ENCODE results near the gene OSCP1.
A peak's percentile ranks its signal among the peaks of the same experiment; 100 is the strongest.

Gene OSCP1

DNA sequence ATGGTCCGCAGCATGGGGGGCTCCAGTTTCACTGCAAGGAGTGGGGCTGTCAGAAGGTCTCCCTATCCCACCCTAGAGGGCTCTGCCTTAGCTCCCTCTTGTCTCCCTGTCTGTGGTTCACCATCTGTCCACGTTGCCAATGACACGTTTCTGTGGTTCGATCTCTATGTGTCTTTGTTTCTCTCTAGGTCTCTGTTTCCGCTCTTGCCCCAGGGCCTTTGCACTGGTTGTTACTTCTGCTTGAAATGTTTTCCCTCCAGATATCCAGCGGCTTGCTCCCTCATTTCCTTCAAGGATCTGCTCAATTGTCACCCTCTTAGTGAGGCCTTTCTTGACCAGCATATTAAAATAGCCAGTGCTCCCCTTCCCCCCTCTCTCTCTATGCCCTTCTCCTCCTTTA is 22.4 kb upstream of the OSCP1 start:
- DNase-seq: no peak

GRCh38 chr1:36471830-36472641 is 21.8 kb upstream of the OSCP1 start:
- DNase-seq: no peak

DNA sequence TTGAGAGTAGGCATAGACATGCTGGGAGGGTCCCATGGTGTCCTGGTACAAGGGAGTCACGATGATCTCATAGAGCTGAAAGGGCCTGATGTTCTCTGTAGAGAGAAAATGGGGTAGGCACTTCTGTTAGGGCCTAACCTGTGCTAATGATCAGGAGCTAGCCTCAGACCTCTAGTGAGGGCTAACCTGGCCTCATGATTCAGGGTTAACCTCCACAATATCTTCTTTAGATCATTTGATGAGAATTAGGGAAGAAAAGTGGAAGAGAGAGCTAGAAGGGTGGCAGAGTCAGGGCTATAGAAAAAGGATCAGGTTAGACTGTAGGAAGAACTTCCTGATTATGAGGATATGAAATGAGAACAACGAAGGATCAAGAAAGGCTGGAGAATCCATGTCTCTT is 18.9 kb upstream of the OSCP1 start:
- no peak for DNase-seq

GRCh38 chr1:36467700-36468455 is 17.6 kb upstream of the OSCP1 start:
- no peak for DNase-seq

- no peak for DNase-seq
These were observed 16.8 kb upstream of the OSCP1 start for GRCh38 chr1:36467027-36467410.

DNA sequence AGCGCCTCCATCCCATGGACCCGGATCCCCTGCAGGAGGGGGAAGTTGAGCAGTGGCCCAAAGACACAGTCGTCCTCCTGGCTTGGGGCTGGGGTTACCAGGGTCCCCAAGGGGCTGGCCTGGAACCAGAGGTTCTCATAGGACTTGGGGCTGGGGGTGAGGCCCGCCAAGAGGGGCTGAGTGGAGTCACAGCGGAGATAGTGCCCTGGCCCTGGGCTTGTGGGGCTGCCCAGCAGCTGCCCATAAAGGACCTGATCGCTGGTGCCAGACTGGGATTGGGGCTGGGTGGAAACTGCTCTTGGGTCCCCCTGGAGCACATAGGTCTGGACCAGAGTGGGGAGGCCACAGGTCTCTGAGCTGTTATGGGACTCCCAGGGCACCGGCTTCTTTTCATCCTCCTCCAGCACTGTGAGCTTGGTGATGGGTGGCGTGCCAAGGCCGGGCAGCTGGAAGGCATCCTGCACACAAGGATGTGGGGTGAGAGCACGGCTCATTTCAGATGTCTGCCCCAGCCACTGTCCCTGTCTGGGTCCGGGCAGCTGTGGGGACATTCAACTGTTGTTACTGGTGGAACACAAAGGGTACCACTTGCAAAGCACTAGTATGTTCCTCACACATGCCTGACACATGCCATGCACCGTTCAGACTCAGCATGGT is 16.2 kb upstream of the OSCP1 start:
- no peak for DNase-seq

GRCh38 chr1:36465731-36466369 is 15.6 kb upstream of the OSCP1 start:
- no peak for DNase-seq

GRCh38 chr1:36464605-36465393 is 14.5 kb upstream of the OSCP1 start:
- DNase-seq: no peak

DNA sequence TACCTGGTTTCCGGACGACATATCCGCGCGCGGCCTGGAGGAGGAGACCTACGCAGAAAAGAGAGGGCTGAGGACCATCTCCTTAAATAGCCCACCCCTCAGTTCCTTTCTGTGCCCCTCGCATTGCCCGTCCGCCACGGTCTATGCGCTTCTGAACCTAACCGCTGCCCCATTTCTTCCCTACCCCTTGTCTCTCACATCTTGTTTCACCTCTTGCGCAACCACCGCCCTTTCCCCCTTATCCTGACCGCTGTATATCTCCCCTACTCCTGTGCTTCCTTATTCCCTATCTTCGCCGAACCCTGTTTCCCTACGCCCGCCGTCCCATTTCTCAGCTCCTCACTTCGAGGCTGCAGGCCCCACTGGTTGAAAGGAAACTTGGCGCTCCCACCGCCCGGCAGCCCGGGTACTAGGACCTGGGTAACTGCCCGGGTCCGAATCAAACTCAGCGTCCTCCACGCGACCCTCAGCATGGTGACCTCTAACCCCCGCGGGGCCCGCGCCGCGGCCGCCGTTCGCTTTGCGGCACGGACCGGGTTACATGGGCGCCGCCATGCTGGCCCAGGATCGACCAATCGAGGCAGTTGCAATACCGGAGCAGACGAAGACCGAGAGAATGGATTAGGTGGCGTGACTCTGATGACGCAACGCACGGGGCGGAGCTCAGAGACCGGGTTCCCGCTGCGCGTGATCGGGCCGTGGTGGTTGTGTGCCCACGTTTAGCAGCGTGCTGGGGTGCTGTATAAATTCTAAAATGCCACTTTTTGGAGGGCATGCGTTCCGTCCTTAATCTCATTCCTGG is 13.8 kb upstream of the OSCP1 start, which contains the start of gene MRPS15:
Gene MRPS15, minus strand, starts transcription at position 582 of the 802 bp plus-strand sequence. Its CDS starts 109 bp downstream, at position 473.
- DNase-seq: peak; percentile 85

DNA sequence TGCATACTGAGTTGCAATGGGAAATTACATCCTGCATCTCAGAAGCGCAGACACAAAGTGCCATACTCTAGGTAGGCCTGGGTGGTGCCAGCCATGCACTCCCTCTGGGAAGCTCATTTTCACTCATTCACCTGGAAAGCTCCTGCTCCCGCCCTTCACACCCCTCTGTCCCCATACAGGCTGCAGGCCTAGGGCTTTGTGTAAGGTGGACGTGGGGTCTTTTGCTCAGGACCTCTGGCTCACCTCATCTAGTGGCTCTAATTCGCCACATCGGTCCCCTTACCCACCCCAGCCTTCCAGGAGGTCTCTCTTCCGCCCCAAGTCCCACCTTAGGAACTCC is 13.2 kb upstream of the OSCP1 start:
- no peak for DNase-seq

DNA sequence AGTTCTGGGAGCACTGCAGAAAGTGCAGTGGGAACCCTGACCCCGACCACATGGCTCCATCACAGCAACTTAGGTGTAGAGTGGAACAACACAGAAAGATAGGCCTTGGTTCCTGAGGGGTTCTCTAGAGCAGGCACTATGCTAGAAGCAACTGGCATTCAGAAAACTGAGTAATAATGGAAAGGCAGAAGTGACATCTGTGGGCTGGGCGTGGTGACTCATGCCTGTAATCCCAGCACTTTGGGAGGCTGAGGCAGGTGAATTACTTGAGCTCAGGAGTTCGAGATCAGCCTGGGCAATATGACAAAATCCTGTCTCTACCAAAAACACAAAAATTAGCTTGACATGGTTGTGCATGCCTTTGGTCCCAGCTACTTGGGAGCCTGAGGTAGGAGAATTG is 8.7 kb upstream of the OSCP1 start:
- no peak for DNase-seq

- no peak for DNase-seq
These were observed 7.4 kb upstream of the OSCP1 start for GRCh38 chr1:36457691-36458090.

DNA sequence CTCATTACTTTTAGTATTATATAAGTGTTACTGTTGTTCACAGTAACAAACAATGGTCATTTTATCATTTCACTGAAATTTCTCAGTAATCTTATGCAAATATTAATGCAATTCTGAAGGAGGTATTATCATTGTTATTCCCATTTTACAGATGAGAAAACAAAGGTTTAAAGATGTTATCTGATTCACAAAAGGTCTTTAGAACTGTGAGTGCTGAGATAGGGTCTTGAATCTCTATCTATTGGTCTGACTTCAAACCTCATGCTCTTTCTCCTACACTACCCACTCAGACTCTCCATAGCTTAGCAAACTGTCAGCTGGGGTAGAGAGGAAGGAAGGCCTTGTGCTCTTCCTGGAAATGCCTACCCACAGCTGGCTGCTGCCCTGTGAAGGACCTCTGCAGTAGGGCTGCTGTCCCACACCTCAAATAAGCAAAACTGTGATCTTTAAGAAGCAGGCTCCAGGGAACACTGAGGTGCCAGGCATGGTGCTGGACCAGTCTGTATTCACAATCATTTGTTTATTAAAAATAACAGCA is 6.2 kb upstream of the OSCP1 start:
- DNase-seq: no peak

- no peak for DNase-seq
These were observed 5.1 kb upstream of the OSCP1 start for GRCh38 chr1:36455386-36455785.

DNA sequence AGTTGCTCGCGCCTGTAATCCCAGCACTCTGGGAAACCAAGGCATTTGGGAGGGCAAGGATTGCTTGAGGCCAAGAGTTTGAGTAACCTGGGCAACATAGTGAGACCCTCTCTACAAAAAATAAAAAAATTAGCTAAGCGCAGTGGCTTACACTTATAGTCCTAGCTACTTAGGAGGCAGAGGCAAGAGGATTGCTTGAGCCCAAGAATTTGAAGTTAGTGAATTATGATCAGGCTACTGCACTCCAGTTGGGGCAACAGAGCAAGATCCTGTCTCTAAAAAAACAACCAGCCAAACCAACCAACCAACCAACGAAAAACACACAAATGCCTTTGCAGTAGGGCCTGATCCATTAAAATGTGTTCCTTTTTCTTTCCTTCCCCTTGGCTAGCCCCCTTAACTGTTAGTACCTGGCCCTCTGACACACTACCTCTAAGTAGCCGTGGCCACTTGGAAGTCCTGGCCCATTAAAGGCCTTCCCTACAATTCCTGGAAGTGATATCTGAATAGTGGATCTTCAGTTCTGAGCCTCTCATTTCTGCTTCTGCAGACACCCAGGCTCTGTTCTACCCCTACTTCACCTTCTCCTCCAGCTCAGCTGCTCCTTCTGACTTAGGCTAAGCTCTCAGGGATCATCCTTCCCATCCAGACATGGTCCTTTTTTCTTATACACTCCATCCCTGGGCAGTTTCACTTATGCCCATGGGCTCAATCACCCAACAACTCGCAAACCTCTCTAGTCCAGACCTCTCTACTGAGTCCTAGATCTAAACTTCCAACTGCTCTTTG is 3.5 kb upstream of the OSCP1 start:
- DNase-seq: no peak

DNA sequence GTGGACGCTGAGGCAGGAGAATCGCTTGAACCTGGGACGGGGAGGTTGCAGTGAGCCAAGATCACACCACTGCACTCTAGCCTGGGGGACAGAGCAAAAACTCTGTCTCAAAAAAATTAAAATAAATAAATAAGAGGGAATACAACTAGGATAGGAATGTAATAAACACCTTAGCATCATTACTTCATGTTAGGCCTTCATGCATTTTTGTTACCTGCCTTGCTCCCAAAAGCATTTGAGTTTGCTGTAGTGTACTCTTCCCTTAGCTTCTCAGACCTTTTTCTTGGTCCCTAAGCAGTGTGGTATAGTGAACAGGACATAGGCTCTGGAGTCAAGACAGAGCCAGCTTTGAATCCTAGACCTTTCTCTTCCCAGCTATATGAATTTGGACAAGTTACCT is 2.8 kb upstream of the OSCP1 start:
- no peak for DNase-seq

DNA sequence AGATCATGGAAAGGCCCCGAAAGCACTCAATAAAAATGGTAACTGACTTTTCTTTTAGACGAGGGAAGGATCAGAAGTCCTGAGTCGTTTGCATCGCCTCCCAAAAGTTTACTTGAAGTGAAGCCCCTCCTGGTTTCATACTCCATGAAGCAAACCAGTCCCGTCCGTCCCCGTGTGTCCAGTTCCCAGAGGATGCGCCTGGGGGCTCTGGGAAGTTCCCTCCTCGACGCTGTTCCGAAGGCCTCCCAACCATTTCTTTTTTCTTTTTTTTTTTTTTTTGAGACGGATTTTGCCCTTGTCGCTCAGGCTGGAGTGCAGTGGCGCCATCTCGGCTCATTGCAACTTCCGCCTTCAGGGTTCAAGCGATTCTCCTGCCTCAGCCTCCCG is 661 bp upstream of the OSCP1 start:
- no peak for DNase-seq

DNA sequence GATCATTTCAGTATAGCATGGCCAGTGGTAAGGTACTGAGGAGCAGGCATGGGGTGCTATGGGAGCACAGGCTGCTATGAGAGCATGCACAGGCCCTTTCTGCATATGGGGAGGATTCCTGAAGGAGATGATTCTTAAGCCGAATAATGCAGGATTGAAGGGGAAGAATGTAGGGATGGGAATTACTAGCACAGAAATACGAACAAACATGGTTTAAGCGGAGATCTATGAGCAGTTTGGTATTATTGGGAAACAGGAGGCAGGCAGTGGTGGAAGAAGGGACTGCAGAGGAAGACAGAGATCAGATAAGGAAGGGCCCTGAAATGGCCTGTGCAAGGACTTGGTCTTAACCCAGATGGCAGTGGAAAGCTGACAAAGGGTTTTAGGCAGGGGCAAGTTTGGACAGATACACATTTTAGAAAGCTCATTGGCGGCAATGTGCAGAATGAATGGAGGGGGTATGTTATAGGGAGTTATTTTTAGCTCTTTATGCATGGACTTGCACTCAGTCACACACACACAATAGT is 1.7 kb downstream of the OSCP1 start:
- peak; percentile 94 for DNase-seq

GRCh38 chr1:36447450-36447849 is 2.8 kb downstream of the OSCP1 start:
- no peak for DNase-seq

- DNase-seq: no peak
These were observed 3.5 kb downstream of the OSCP1 start for GRCh38 chr1:36446746-36447145.

All from NCI-H1694 treated with DMSO at 0.1 percent for 48 hours (cell line).